HPDE6-E6E7 (cell line): ENCODE results near the gene KLLN.
"Not testable (repeated sequence)": the region's sequence is repeated elsewhere in the genome, so short reads cannot be mapped to it uniquely, and the experiment has no call there.

ENCODE experiments used
- DNase-seq: peaks from one replicate; pipeline ENCODE4 v3.0.0; 2011; ENCODE audit warnings: missing footprints; ENCODE audit errors: extremely low spot score

KLLN gene

DNA sequence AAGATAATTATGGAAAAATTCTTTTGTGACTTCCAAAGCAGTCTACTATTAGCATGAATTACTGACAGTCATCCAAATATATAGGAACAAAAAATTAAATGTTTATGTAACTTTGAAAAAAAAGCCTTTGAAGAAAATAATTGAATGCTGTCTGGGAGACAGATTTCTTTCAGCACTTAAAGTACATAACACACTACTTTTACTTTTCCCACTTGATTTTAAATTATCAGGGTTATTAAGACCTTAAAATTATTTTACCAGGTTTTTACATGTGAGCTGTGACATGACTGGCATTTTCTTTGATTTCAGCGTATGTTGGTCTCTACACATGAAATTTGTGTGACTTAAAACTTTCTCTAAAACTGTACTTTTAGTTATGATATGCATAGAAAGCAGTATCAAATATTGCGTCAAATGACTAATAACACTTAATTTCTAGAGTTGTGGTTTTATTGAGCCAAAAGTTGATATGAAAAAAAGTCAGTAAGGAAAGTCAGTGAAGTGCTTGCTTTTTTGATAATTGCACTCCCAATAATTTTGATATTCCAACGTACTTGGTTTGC lies 3.2 kb upstream of the KLLN start:
- DNase-seq: no peak

DNA sequence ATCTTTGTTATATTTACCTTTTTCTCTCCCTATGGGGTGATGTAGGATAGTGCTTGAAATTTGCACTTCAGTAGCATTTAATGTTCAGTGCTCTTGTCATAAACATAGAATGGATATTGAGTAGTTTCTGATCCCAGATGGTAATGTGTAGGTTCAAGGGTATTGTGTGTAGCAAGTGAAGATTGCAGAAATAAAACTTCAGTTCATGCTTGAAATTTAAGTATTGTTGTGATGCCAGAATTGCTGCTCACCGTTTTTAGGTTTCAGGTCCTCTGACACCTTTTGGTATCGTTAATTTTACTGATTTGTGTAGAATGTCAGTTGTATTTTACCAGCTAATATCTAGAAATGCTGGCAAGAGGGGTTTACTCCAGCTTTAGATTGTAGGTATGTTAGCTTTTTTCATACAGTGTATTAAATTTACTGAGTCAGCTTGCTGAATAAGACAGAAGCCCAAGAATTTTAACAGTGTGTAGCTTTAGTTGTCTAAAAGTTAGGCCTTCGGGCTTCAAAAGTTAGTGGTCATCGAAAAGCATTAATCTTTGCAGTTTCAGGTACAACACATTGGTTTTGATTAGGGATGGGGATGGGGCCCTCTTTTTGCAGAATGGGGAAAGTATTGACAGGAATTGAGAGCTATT lies 2.0 kb upstream of the KLLN start:
- DNase-seq: no peak

DNA sequence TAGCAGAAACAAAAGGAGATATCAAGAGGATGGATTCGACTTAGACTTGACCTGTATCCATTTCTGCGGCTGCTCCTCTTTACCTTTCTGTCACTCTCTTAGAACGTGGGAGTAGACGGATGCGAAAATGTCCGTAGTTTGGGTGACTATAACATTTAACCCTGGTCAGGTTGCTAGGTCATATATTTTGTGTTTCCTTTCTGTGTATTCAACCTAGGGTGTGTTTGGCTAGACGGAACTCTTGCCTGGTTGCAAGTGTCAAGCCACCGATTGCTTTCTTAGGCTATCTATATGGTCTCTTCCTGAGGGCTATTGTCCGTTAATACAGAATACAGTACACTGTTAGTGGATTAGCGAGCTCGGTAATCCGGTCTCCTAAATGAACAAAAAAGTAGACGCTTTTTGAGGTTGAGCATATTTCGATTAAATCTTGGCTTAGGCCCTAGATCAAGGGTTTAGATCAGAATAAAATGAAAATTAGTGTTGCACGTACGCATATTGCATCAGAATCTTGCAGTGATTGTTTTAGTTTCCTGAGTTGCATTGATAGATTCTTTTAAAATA lies 1.2 kb upstream of the KLLN start:
- no peak for DNase-seq

DNA sequence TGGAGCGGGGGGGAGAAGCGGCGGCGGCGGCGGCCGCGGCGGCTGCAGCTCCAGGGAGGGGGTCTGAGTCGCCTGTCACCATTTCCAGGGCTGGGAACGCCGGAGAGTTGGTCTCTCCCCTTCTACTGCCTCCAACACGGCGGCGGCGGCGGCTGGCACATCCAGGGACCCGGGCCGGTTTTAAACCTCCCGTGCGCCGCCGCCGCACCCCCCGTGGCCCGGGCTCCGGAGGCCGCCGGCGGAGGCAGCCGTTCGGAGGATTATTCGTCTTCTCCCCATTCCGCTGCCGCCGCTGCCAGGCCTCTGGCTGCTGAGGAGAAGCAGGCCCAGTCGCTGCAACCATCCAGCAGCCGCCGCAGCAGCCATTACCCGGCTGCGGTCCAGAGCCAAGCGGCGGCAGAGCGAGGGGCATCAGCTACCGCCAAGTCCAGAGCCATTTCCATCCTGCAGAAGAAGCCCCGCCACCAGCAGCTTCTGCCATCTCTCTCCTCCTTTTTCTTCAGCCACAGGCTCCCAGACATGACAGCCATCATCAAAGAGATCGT lies 690 bp upstream of the KLLN start:
- not testable (repeated sequence) for DNase-seq

DNA sequence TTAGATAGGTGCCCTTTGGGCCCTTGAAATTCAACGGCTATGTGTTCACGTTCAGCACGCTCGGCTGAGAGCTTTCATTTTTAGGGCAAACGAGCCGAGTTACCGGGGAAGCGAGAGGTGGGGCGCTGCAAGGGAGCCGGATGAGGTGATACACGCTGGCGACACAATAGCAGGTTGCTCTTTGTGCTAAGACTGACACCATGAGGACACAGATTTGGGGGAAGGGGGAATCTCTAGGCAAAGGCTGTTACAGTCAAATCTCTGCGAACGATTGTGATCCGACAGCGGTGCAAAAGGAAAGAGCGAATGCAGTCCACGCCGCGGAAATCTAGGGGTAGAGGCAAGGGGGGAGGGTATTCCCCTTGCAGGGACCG lies 667 bp downstream of the KLLN start:
- DNase-seq: peak; percentile 27

DNA sequence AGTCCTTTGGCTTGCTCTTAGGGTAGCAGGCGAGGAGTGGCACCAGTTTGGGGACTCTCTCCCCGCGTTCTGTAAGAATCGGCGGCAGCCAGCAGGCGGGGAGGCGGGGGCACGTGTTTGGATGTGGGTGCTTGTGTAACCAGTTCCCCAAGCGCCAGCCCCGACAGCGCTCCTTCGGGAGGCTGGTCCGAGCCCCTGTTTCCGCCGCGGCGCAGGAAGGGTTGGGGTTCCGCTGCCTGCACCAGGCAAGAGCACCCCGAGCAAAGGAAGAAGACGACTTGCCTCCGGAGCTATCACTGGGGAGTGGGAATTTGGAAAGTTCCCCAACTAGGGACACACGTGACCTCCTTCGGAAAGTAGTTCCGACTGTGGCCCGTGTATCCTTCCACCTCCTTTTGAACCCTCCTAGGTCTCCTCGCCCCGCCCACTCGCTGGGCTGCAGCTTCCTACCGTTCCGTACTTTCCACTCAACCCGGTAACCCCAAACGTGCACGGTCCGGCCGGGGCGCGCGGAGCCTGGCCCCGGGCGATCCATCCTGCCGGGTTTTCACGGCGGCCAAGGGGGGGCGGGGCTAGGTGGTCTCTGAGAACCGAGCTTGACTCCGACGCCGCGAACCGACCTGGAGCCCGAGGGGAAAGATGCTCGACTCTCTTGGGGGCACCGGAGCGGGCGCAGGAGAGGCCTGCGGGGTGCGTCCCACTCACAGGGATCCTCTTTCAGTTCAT lies 1.2 kb downstream of the KLLN start:
- DNase-seq: peak; percentile 76

DNA sequence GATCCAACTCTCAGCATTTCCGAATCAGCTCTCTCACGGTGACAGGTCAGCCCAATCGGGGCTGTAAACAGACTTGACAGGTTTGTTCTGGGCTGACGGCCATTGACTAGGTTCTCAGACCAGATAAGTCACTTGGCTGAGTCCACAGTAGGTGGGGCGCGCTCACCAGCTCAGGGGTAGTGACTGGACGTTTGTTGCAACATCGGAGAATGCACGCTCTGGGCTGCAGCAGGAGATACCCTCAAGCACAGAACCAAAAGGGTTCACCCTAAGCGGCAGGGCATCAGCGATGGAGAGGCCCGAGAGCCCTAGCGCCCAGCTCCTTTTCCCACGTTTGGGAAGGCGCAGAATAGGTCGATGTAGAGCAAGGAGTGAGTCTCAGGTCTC lies 1.8 kb downstream of the KLLN start:
- peak; percentile 66 for DNase-seq

DNA sequence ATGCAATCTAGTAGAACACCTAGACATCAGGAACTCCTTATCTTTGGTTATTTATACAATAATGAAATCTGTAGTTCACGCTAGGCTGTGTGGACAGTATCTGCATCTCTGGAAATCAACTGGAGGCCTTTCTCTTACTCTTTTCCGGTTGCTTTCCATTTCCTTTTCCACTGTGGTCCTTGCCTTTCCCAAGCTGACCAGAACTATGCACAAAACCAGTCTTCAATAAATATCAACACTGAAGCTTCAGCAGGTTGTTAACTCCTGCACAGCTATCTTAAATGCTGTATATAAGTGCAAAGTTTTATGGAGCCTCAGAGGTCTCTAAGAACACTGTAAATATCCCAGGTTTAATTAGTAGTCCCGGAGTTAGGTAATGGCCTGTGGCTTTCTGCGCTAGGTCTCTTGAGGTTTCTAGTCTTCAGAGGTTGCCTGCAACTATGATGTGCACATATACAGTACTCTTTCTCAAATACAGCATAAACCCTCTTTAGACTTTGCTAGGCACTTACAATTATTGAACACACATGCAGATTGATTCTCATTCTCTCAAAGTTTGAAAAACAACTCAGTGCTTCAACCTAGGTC lies 2.4 kb downstream of the KLLN start:
- DNase-seq: no peak

DNA sequence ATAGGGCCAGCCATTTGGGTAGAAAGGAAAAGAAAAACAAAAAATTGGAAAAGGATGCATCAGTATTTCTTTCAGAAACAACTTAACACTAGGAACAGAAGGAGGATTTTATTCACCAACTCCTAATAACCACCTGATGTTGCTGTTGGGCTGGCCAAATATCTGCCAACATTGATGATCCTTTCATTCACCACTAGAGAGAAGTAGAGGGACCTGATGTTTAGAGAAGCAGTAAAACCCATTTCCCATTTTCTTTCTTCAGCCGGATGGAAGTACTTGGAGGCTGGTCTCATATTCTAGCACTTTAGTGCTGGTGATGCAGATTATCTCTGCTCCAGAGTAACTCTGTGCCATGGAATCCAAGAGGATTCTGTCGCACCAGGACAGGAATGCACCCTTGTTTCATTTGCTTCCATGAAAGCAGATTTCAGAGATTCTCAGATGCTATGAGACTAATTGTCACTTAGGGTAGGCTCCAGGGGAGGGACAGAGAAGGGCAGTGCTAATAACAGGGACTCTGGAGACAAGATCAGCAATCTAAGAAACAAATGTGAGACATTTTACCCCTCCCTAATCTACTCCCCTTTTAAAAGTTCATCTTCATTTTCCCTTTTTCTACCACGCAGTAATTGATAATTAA lies 3.1 kb downstream of the KLLN start:
- DNase-seq: peak; percentile 41

DNA sequence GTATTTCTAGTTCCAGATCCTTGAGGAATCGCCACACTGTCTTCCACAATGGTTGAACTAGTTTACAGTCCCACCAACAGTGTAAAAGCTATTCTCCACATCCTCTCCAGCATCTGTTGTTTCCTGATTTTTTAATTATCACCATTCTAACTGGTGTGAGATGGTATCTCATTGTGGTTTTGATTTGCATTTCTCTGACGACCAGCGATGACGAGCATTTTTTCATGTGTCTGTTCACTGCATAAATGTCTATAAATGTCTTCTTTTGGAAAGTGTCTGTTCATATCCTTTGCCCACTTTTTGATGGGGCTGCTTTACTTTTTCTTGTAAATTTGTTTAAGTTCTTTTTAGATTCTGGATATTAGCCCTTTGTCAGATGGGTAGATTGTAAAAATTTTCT lies 7.7 kb downstream of the KLLN start:
- DNase-seq: not testable (repeated sequence)

DNA sequence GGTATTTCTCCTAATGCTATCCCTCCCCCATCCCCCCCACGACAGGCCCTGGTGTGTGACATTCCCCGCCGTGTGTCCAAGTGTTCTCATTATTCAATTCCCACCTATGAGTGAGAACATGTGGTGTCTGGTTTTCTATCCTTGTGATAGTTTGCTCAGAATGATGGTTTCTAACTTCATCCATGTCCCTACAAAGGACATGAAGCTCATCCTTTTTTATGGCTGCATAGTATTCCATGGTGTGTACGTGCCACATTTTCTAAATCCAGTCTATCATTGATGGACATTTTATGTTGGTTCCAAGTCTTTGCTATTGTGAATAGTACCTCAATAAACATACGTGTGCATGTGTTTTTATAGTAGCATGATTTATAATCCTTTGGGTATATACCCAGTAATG lies 8.1 kb downstream of the KLLN start:
- not testable (repeated sequence) for DNase-seq

DNA sequence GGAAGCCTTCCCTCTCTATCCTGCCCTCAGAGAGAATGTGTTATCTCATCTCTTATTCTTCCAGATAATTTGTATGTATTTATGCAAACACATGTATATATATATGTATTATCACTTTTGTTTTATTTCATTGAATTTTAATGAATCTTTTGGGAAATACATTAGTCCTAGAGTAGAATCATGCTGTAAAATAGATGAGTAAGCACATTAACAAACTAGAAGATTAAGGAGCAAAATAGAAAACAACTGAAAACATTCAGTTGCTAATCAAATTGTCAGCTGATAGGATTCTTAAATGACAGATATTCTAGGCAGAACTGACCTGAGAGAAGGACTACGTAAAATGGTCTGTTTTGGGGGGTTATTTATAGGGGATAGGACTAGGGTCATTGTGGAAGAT lies 11.2 kb downstream of the KLLN start:
- no peak for DNase-seq

DNA sequence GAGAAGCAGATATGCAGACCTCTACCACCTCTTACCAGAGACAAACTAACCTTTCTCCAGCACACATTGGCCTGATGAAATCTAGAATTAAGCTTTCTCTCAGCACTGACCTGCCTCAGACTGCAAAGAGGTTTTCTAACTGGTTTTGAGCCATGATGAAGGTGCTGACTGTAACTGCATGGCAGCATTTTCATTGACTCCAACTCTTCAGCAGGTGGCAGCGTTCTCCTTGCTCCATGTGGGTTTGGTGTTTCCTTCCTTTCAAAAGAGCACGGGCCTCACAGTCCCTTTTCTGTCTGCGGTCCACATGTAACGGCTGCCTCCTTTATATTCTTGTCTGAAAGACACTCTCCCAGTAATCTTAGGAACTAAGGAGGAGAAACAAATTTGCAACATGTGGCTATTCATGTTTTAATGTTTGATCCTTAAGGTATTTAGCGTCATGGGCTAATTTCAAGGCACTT lies 12.6 kb downstream of the KLLN start:
- peak; percentile 43 for DNase-seq

DNA sequence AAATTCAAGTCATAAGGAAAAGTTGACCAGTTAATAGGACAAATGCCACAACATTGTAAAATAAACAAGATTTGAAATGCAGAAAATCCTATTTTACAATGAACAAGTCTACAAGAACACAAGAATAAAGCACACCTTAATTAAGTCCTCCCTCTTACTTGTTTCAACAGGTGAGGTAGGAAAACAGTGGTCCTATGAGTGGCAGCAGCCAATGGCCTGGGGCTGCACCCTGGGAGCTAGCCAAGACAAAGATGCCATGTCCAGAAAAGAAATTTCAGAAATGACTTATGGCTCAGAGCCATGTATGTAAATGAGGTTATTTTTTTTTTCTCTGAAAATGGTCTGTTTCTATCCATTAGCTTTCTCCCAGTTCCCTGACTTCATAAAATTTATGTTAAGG lies 14.3 kb downstream of the KLLN start:
- peak; percentile 33 for DNase-seq

DNA sequence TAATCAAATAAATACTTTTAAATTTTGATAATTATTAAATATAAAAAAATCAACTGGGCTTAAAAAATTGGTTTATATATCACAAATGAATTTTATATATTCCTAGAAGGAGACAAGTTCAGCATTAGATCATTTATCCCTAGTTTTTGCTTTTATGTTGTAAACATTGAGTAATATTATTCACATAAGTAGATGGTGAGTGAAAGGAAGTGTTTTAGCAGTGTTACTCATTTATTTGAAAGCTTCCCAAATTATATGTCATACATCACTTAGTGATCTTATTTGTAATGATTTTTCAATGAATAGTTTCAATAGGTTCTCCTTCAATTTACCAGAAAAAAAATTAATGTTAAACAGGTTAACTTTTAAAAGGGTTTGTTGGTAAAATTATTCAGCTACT lies 15.8 kb downstream of the KLLN start:
- DNase-seq: no peak

DNA sequence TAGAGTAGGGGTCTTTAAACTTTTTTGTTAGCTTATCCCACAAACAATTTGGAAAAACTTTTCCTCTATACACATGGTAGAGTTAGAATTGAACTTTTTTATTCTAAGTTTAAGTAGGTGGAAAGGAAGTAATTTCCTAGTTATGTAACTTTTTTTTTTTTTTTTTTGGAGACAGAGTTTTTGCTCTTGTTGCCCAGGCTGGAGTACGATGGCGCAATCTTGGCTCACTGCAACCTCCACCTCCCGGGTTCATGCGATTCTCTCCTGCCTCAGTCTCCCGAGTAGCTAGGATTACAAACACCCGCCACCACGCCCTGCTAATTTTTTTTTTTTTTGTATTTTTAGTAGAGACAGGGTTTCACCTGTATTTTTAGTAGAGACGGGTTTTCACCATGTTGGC lies 16.6 kb downstream of the KLLN start:
- DNase-seq: not testable (repeated sequence)

DNA sequence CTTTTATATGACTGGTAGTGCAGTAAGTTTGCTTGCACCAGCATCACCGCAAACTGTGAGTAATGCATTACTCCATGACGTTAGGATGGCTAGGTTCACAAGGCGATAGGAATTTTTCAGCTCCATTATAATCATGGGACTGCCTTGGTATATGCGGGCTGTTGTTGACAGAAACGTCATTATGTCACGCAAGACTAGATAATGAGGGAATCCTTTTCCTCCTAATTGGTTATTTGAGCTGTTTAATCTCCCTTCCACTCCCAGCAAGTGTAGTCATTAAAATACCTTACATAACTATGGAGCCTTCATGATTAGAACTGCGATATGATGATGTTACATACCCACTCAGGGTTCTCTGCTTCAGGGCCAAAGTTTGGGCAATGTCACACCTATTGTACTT lies 17.3 kb downstream of the KLLN start:
- DNase-seq: peak; percentile 33

DNA sequence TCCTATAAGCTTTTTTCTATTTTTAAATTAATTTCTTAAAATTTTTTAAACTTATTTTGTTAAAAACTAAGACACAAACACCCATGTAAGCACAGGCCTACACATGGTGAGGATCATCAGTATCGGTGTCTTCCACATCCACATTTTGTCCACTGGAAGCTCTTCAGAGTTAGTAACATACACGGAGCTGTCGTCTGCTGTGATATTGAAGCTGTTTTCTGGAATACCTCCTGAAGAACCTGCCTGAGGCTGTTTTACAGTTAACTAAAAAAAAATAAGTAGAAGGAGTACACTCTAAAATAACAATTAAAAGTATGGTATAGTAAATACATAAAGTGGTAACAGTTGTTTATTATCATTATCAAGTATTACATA lies 17.7 kb downstream of the KLLN start:
- DNase-seq: no peak

DNA sequence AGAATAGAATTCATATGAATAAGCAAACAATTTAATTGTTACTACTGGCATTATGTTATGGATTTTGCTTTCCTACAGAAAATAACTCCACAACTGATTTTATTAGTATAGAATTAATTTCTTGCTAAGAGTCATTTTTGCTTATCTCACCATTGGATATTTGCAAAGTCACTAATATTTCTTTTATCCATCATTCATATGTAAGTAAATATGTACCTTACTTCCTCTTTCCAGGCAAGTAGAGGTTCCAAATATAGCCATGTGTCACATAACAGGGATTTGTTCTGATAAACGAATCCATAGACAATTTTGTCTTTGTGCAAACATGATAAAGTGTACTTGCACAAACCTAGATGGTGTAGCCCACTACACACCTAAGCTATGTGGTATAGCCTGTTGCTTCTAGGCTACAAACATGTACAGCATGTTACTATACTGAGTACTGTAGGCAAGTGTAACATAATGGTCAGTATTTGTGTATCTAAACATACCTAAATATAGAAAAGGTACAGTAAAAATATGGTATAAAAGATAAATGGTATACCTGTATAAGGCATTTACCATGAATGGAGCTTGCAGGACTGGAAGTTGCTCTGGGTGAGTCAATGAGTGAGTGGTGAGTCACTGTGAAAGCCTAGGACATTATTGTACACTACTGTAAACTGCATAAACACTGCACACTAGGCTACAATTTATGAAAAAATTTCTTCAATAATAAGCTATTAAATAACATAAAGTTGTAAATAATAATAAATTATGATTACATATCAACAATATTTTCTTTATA lies 18.3 kb downstream of the KLLN start:
- DNase-seq: no peak

DNA sequence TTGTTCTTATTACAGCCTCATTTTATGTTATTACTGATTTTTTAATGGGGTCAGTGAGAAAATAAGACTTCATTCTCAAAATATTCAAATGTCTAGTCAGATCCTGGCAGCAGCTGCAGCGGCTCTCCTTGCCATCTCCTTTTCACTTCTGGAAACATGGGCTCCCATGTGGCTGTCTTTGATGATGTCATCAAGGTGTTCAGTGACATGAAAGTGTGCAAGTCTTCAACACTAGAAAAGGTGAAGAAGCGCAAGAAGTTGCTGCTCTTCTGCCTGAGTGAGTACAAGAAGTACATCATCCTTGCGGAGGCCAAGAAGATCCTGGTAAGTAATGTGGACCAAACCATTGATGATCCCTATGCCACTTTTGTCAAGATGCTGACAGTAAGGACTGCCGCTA lies 19.6 kb downstream of the KLLN start:
- no peak for DNase-seq
